Adipocyte (in vitro differentiated cells): ENCODE measurements around the gene ZNF248.

ENCODE experiments used
- DNase-seq: peaks from one replicate; pipeline ENCODE4 v3.0.0-alpha.2; 2015; ENCODE audit warnings: low read depth
- H3K27me3 ChIP-seq: replicated peaks from 2 replicates; pipeline ENCODE4 v1.7.0; 2013; ENCODE audit warnings: mild to moderate bottlenecking, low read length, moderate library complexity; ENCODE audit not compliant: control insufficient read depth, insufficient read depth
- H3K36me3 ChIP-seq: 2 replicates; pipeline ENCODE4 v1.7.0; 2013; ENCODE audit warnings: low read length, mild to moderate bottlenecking, moderate library complexity; ENCODE audit not compliant: control insufficient read depth, insufficient read depth, severe bottlenecking
- H3K4me1 ChIP-seq: 2 replicates; pipeline ENCODE4 v1.7.0; 2013; ENCODE audit warnings: mild to moderate bottlenecking, low read length, moderate library complexity; ENCODE audit not compliant: control insufficient read depth, insufficient read depth
- H3K4me3 ChIP-seq: 2 replicates; pipeline ENCODE4 v1.7.0; 2013; ENCODE audit warnings: mild to moderate bottlenecking, low read length, moderate library complexity
- H3K9ac ChIP-seq: 2 replicates; pipeline ENCODE4 v1.7.0; 2013; ENCODE audit warnings: mild to moderate bottlenecking, low read length, moderate library complexity
- H3K9me3 ChIP-seq: 2 replicates; pipeline ENCODE4 v1.7.0; 2013; ENCODE audit warnings: mild to moderate bottlenecking, low read length, moderate library complexity; ENCODE audit not compliant: control insufficient read depth

The ZNF248 gene

DNA sequence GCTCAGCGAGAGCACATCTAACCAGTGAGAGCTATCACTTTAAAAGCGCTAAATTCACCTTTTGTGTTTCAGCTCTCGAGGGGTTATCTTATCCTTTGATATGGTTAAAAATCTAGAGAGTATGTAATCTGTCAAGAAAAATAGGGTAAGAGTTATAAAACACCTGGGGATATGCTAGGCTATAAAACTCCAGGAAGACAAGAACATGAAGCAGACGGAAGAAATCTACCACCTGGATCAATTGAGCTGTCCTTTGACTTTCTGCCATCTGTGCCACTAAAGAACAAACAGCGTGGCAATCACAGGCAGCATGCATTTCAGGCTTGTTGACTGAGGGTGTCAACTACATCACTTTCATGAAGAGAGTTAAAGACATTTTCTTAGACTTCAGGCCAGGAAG, 83.1 kb downstream of the ZNF248 start:
- no peak overlapping the region for H3K9ac ChIP-seq

DNA sequence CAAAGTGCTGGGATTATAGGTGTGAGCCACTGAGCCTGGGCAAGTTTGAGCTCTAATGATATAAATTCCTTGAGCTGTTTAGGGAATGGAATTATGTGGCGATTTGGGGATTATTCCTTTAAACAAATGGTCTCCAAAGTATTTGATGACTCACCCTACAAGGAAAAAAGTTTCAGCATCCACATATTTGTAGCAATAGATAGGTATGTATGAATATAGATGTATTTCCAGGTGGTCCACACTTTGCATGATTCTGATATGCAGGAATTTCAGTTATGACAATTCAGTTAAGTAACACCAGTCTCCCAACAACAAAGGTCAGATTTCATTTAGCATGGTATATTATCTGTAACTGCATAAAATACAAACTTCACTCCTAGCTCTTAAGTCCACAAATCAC, 92.2 kb downstream of the ZNF248 start:
- DNase-seq = no peak
- Histone ChIP-seq H3K36me3 (no peaks in the 10 kb centered on the region), H3K9ac (no peak overlapping the region), H3K4me3 (no peak overlapping the region), H3K27me3 (no peaks in the 10 kb centered on the region), H3K4me1 (no peaks in the 10 kb centered on the region), H3K9me3 (no peaks in the 10 kb centered on the region)

More for the DNA sequence above, 83.1 kb downstream of the ZNF248 start:
- Histone ChIP-seq H3K27me3 (no peaks in the 10 kb centered on the region), H3K4me3 (no peak overlapping the region), H3K9me3 (no peaks in the 10 kb centered on the region), H3K4me1 (no peaks in the 10 kb centered on the region), H3K36me3 (no peaks in the 10 kb centered on the region)
- DNase-seq = no peak

DNA sequence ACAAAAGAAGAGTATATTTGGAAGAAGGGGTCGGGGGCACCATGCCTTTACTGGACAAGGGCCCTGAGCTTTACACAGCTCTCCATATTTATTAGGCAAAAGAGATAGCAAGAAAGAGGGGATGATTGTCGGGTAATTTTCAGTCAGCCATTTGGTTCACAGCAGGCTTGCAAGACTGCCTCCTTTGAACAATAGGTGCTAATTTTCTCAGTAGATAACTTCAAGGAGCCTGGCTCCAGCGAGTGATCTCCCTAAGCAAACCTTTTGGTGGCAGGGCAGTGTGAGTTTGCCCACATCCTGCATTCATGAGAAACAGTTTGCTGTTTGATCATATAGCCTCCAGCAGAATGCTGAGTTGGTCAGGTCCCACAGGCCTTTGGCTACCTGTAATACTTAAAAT, 94.3 kb downstream of the ZNF248 start:
- Histone ChIP-seq H3K9ac (no peak overlapping the region), H3K4me3 (no peak overlapping the region), H3K36me3 (no peaks in the 10 kb centered on the region), H3K9me3 (no peaks in the 10 kb centered on the region), H3K27me3 (no peaks in the 10 kb centered on the region), H3K4me1 (no peaks in the 10 kb centered on the region)
- DNase-seq = no peak

GRCh38 chr10:37762287-37762686, 95.1 kb downstream of the ZNF248 start:
- Histone ChIP-seq H3K27me3 (no peaks in the 10 kb centered on the region), H3K9ac (no peak overlapping the region), H3K4me1 (no peaks in the 10 kb centered on the region), H3K4me3 (no peak overlapping the region), H3K9me3 (no peaks in the 10 kb centered on the region), H3K36me3 (no peaks in the 10 kb centered on the region)
- no peak for DNase-seq

DNA sequence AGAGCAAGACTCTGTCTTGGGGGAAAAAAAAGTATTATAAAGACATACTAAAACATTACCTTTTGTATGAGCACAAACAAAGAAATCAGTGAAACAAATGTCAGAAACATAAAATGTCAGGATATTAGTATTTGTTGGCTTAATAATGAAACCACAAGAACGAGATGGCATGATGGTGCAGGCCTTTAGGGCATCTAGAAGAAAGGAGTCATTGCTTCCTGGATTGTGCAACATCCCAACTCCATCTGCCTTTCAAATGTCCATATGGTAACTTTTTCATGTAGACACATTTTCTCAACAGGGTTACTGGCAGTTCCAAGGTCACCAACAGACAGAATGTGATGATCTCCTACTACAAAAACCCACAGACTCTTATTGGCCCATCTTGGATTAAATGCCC, 96.6 kb downstream of the ZNF248 start:
- no peaks in the 10 kb centered on the region for H3K4me1 ChIP-seq
- no peaks in the 10 kb centered on the region for H3K9me3 ChIP-seq
- no peak overlapping the region for H3K4me3 ChIP-seq
- no peaks in the 10 kb centered on the region for H3K36me3 ChIP-seq
- H3K27me3 ChIP-seq = no peaks in the 10 kb centered on the region
- no peak overlapping the region for H3K9ac ChIP-seq
- DNase-seq = no peak

DNA sequence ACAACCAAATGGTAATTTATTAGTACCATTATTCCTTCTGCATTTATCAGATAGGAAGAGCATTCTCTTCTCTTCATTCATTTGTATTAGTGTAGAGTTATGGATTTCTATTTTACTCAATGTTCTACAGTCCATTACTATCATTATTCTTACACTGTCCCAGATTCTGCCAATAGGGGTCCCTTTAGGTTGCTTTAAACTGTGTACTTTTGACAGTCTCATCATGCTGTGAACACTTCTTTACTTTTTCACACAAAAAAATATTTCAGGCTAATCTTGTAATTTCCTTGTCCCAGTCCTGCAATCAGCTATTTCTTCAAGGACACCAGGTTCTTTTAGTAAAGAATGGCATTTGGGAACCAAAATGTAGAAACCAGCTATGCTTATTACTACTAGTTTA, 99.3 kb downstream of the ZNF248 start:
- Histone ChIP-seq H3K4me1 (no peaks in the 10 kb centered on the region), H3K36me3 (no peaks in the 10 kb centered on the region), H3K27me3 (no peaks in the 10 kb centered on the region), H3K4me3 (no peak overlapping the region), H3K9me3 (no peaks in the 10 kb centered on the region), H3K9ac (no peak overlapping the region)
- DNase-seq = no peak

DNA sequence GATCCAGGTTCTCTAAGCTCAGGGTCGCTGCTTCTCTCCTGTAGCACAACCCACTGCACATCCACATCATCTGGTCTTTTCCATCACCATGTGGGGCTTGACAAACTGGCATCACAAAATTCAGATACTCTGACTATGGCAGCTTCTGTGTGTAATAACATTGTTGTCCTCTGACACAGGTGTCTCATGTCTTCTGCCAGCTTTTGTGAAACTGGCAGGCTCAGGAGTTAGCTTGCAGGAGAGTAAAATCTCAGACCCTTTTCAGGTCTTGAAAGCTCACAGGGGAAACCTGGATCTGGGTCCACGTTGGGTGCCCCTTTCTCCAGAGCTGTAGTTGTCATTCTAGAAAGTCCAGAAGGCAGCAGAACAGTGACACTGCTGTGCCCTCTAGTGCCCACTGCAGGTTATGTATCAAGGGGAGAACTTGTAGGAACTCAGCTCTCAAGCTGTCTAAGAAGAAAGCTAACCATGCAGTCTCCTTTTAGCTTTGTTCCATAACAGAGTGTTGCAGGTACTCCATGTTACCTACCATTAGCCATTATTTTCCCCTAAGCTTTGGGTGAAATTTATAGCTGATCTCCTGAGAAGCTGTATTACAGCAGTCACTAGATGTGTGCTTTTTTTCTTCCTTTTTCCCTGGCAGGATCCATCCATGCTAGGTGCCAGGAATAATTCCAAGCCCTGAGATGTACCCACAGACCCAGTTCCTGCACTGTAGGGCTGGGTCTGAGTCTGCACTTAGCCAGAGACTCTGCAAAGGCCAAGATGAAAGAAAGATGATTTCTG, 102.7 kb downstream of the ZNF248 start:
- DNase-seq = peak; percentile 15
- no peaks in the 10 kb centered on the region for H3K4me1 ChIP-seq
- H3K27me3 ChIP-seq = no peaks in the 10 kb centered on the region
- H3K36me3 ChIP-seq = no peaks in the 10 kb centered on the region
- H3K9me3 ChIP-seq = no peaks in the 10 kb centered on the region
- no peak overlapping the region for H3K4me3 ChIP-seq
- H3K9ac ChIP-seq = no peak overlapping the region

DNA sequence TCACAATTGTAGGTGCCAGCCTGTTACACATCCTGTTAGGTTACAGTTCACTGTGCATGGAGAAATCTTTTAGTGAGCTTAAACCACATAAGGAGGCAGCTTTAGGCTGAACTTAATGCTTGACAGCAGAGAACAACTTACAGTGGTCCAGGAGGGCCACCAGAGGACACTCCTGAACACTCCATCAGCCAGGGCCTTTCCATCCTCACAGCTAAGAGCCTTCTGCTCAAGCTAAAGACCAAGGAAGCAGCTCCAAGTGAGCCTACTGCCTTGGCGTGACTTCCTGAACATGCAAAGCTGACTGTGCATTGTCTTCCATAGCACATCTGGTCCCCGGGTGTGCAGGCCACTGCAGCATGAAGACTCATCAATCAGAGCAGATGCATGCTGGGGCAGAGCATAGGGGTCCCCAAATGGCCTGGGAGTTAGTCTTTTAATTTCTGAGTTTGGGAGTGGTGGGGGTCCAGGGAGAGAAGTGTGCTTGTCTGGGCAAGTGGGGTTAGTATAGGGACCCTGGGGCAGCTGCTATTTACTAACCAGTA, 105.0 kb downstream of the ZNF248 start:
- Histone ChIP-seq H3K27me3 (no peaks in the 10 kb centered on the region), H3K9me3 (no peaks in the 10 kb centered on the region), H3K9ac (no peak overlapping the region), H3K4me3 (no peak overlapping the region), H3K4me1 (no peaks in the 10 kb centered on the region), H3K36me3 (no peaks in the 10 kb centered on the region)
- DNase-seq = no peak

DNA sequence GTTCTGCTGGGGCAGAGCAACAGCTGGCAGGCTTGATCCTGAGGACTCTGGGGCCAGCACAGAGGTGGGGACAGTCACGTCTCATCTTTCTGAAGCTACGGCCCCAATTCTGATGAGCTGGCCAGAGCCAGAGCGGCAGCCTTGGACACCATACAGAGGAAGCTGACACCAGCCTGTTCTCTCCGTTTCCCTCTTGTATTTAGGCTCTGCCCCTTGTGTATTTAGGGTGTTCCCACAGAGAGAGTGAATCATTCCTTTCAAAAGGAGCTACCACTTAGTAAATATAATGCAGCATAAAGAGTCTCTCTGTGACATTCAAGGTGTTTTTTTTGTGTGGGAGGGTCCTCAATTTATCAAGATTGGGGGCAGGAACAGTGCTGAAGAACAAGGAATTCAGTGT, 109.2 kb downstream of the ZNF248 start:
- Histone ChIP-seq H3K9ac (no peak overlapping the region), H3K4me3 (no peak overlapping the region), H3K9me3 (no peaks in the 10 kb centered on the region), H3K4me1 (no peaks in the 10 kb centered on the region), H3K36me3 (no peaks in the 10 kb centered on the region), H3K27me3 (no peaks in the 10 kb centered on the region)
- no peak for DNase-seq

DNA sequence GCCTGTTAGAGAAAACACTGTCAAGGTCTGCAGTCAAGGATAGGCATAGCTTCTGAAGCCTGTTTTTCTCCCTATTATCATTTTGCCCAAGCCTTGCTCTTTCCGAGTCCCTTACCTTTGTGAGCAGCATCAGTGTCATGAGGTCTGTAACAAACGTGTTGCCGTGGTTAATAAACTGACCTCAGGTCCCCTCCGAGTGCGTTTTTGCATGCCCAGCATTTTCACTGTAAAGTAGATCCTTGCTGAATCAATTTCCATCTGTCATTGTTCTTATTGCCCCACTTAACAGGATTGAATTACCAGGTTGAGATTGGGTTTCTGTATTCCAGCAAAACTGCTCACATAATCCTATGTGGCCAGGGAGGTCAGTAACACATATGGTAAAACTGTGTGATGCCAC, 110.3 kb downstream of the ZNF248 start:
- Histone ChIP-seq H3K9ac (no peak overlapping the region), H3K36me3 (no peaks in the 10 kb centered on the region), H3K27me3 (no peaks in the 10 kb centered on the region), H3K4me1 (no peaks in the 10 kb centered on the region), H3K4me3 (no peak overlapping the region), H3K9me3 (no peaks in the 10 kb centered on the region)
- DNase-seq = no peak

GRCh38 chr10:37741831-37742230, 115.6 kb downstream of the ZNF248 start:
- Histone ChIP-seq H3K36me3 (no peaks in the 10 kb centered on the region), H3K4me1 (no peaks in the 10 kb centered on the region), H3K27me3 (no peaks in the 10 kb centered on the region), H3K9me3 (no peaks in the 10 kb centered on the region), H3K9ac (no peak overlapping the region), H3K4me3 (no peak overlapping the region)
- DNase-seq = no peak

DNA sequence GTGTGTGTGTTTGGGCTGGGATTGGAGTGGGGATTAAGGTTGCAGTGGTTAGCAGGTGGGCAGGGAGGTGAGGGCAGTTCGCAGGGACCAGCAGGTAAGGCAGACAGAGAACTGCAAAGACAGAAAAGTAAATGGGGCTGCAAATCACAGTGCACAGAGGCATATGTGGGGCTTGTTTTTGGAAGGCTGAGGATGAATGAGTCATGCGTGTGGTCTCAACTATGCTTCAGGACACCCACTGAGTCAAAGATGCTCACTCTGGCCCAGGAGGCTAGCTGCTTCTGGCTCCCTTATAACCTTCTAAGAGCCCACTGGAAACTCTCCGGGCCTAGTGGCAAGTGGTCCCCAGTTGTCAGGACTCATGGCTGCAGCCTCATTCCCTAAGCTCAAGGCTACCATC, 118.2 kb downstream of the ZNF248 start:
- H3K4me3 ChIP-seq = no peak overlapping the region
- H3K9me3 ChIP-seq = no peaks in the 10 kb centered on the region
- peaks cover 4% of the 10 kb centered on the region for H3K4me1 ChIP-seq
- H3K36me3 ChIP-seq = no peaks in the 10 kb centered on the region
- no peaks in the 10 kb centered on the region for H3K27me3 ChIP-seq
- no peak for DNase-seq
- no peak overlapping the region for H3K9ac ChIP-seq
